Neural progenitor cell (in vitro differentiated cells): Measurements from ENCODE around the gene AATK. TPM values are rescaled to one million over a fixed set of nuclear protein-coding genes. Genes with fewer than 3 reads are reported as not detected.
"Not testable (repeated sequence)": the region's sequence is repeated elsewhere in the genome, so short reads cannot be mapped to it uniquely, and the experiment has no call there.

ENCODE experiments used
- DNase-seq: peaks from one replicate; pipeline ENCODE4 v3.0.0-alpha.2; 2016; ENCODE audit warnings: low spot score
- H2AFZ ChIP-seq: fragments of 200-600 bp; sonication (generic); replicated peaks from 2 replicates; pipeline ENCODE4 v1.6.1; 2016; ENCODE audit warnings: antibody characterized with exemption
- H3F3A ChIP-seq: fragments of 200-600 bp; sonication (generic); 2 replicates; pipeline ENCODE4 v1.6.1; 2016; ENCODE audit warnings: antibody characterized with exemption, low read depth
- H3K27ac ChIP-seq: fragments of 200-600 bp; sonication (generic); 2 replicates; pipeline ENCODE4 v1.5.1; 2016; ENCODE audit warnings: mild to moderate bottlenecking
- H3K27me3 ChIP-seq: fragments of 200-600 bp; sonication (generic); 2 replicates; pipeline ENCODE4 v1.6.1; 2016; ENCODE audit warnings: mild to moderate bottlenecking, moderate library complexity
- H3K36me3 ChIP-seq: fragments of 200-600 bp; sonication (generic); 2 replicates; pipeline ENCODE4 v1.5.1; 2016
- H3K4me1 ChIP-seq: fragments of 200-600 bp; sonication (generic); 2 replicates; pipeline ENCODE4 v1.6.1; 2016; ENCODE audit warnings: mixed run types
- H3K4me2 ChIP-seq: fragments of 200-600 bp; sonication (generic); 2 replicates; pipeline ENCODE4 v1.6.1; 2016
- H3K4me3 ChIP-seq: fragments of 200-600 bp; sonication (generic); 2 replicates; pipeline ENCODE4 v1.5.1; 2016
- H3K79me2 ChIP-seq: fragments of 200-600 bp; sonication (generic); 2 replicates; pipeline ENCODE4 v1.6.1; 2016; ENCODE audit warnings: low read depth
- H3K9ac ChIP-seq: fragments of 200-600 bp; sonication (generic); 2 replicates; pipeline ENCODE4 v1.6.1; 2016
- H3K9me3 ChIP-seq: fragments of 200-600 bp; sonication (generic); 2 replicates; pipeline ENCODE4 v1.5.1; 2016; ENCODE audit warnings: low read depth
- H4K20me1 ChIP-seq: fragments of 200-600 bp; sonication (generic); 2 replicates; pipeline ENCODE4 v1.6.1; 2016; ENCODE audit warnings: low read depth
- H3K27ac Mint-ChIP-seq: 3 replicates; pipeline ENCODE4 v1.8.0; 2021; ENCODE audit warnings: mixed read lengths
- H3K27me3 Mint-ChIP-seq: 2 replicates; pipeline ENCODE4 v1.8.0; 2022; ENCODE audit warnings: low read depth, mild to moderate bottlenecking, inconsistent platforms, moderate library complexity, mixed read lengths; ENCODE audit not compliant: insufficient read depth
- H3K36me3 Mint-ChIP-seq: 3 replicates; pipeline ENCODE4 v1.8.0; 2021; ENCODE audit warnings: mixed read lengths
- H3K4me1 Mint-ChIP-seq: 3 replicates; pipeline ENCODE4 v1.8.0; 2021; ENCODE audit warnings: mixed read lengths
- H3K4me3 Mint-ChIP-seq: 3 replicates; pipeline ENCODE4 v1.8.0; 2021; ENCODE audit warnings: mild to moderate bottlenecking, moderate library complexity, mixed read lengths
- H3K9me3 Mint-ChIP-seq: 3 replicates; pipeline ENCODE4 v1.8.0; 2020; ENCODE audit warnings: mixed read lengths
- EZH2 ChIP-seq: fragments of 200-600 bp; sonication (generic); IDR thresholded peaks from 2 replicates; pipeline ENCODE4 v1.6.1; 2017; ENCODE audit warnings: antibody characterized with exemption, mild to moderate bottlenecking, moderate library complexity
- EZH2phosphoT487 ChIP-seq: fragments of 200-600 bp; sonication (generic); IDR thresholded peaks from 2 replicates; pipeline ENCODE4 v1.6.1; 2017; ENCODE audit warnings: antibody characterized with exemption
- total RNA-seq: library from RNA; depleted of rRNA; stranded (reverse); fragments of >200 nt; gene quantifications from 2 replicates; pipeline ENCODE4 v1.2.3, GENCODE V29; 2015; ENCODE audit warnings: low replicate concordance
- TF ChIP-seq, protein P1 (sequence below): fragments of 200-600 bp; sonication (generic); IDR thresholded peaks from 2 replicates; pipeline ENCODE4 v1.5.1; 2017; ENCODE audit warnings: antibody characterized with exemption, mild to moderate bottlenecking

AATK gene
- total RNA-seq, 1 donor from 2014 or later: 0.32 TPM

DNA sequence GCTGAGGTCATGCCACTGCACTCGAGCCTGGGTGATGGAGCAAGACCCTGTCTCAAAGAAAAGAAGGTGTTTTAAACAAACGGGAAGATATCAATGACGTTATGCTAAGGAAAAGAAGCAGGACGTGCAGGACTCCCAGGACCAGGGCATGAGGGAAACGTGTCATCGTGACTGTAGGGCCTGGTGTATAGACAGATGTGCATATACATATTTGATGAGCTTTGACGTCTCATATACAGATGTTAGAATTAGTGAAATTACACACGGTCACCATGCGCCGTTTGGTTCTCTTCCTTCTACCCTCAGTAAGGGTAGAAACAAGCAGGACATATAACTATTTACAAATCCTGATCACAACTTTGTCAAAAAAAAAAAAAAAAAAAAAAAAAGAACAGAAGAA, 18.3 kb downstream of the AATK start:
- Histone ChIP-seq H3K27ac (no peak overlapping the region), H3K9ac (no peak overlapping the region), H3K4me1 (no peaks in the 10 kb centered on the region), H2AFZ (no peak overlapping the region), H3K36me3 (no peaks in the 10 kb centered on the region), H3F3A (no peaks in the 10 kb centered on the region), H3K4me2 (no peak overlapping the region), H3K27me3 (no peaks in the 10 kb centered on the region), H4K20me1 (no peaks in the 10 kb centered on the region), H3K4me3 (no peak overlapping the region), H3K9me3 (no peaks in the 10 kb centered on the region), H3K79me2 (no peaks in the 10 kb centered on the region)
- no peak overlapping the region for H3K4me3 Mint-ChIP-seq
- H3K27ac Mint-ChIP-seq: no peak overlapping the region
- H3K36me3 Mint-ChIP-seq: no peaks in the 10 kb centered on the region
- no peaks in the 10 kb centered on the region for H3K27me3 Mint-ChIP-seq
- no peak for TF ChIP-seq EZH2
- TF ChIP-seq EZH2phosphoT487: no peak
- TF ChIP-seq, protein P1, sequence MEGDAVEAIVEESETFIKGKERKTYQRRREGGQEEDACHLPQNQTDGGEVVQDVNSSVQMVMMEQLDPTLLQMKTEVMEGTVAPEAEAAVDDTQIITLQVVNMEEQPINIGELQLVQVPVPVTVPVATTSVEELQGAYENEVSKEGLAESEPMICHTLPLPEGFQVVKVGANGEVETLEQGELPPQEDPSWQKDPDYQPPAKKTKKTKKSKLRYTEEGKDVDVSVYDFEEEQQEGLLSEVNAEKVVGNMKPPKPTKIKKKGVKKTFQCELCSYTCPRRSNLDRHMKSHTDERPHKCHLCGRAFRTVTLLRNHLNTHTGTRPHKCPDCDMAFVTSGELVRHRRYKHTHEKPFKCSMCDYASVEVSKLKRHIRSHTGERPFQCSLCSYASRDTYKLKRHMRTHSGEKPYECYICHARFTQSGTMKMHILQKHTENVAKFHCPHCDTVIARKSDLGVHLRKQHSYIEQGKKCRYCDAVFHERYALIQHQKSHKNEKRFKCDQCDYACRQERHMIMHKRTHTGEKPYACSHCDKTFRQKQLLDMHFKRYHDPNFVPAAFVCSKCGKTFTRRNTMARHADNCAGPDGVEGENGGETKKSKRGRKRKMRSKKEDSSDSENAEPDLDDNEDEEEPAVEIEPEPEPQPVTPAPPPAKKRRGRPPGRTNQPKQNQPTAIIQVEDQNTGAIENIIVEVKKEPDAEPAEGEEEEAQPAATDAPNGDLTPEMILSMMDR: no peak
- H3K4me1 Mint-ChIP-seq: peaks cover 6% of the 10 kb centered on the region
- H3K9me3 Mint-ChIP-seq: no peaks in the 10 kb centered on the region
- DNase-seq: no peak

DNA sequence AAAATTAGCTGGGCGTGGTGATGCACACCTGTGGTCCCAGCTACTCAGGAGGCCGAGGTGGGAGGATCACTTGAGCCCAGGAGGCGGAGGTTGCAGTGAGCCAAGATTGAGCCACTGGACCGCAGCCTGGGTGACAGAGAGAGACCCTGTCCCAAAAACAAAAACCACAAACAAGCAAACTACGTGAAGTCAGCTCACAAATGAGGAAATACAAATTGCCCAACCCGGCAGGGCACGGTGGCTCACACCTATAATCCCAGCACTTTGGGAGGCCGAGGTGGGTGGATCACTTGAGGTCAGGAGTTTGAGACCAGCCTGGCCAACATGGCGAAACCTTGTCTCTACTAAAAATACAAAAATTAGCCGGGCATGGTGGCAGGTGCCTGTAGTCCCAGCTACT, 19.8 kb downstream of the AATK start:
- not testable (repeated sequence) for H3K4me3 ChIP-seq, H3K9ac ChIP-seq, H3K27ac ChIP-seq, H3K27me3 Mint-ChIP-seq, H3K9me3 ChIP-seq, H3K36me3 ChIP-seq, H3K79me2 ChIP-seq, DNase-seq, H4K20me1 ChIP-seq, H3K27ac Mint-ChIP-seq, H3K27me3 ChIP-seq, H3K4me2 ChIP-seq, H3K4me3 Mint-ChIP-seq, H3F3A ChIP-seq, H3K4me1 ChIP-seq, H2AFZ ChIP-seq, H3K4me1 Mint-ChIP-seq, H3K9me3 Mint-ChIP-seq, H3K36me3 Mint-ChIP-seq

DNA sequence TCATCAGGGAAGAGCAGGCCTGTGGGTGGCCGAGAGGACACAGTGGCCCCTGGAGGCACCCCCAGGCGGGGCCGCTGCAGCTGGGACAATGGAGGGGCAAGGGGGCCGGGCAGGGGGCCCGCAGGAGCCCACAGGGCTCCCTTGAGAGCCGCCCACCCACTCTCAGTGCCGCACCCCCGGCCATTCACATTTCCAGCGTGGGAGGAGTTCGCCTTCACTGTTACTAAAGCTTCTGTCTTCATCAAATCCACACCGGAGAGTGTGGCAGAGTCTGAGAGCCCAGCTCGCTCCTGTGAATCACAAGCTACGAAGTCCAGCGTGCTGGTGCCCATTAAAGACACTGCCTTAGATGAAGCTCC, 21.6 kb downstream of the AATK start:
- Mint-ChIP-seq H3K36me3 (no peaks in the 10 kb centered on the region), H3K4me1 (peaks cover 6% of the 10 kb centered on the region), H3K27me3 (no peaks in the 10 kb centered on the region), H3K9me3 (no peaks in the 10 kb centered on the region), H3K27ac (no peak overlapping the region), H3K4me3 (no peak overlapping the region)
- no peaks in the 10 kb centered on the region for H4K20me1 ChIP-seq
- H3K27me3 ChIP-seq: no peaks in the 10 kb centered on the region
- H3K4me1 ChIP-seq: no peaks in the 10 kb centered on the region
- no peak overlapping the region for H3K4me2 ChIP-seq
- H3K4me3 ChIP-seq: no peak overlapping the region
- H3K9me3 ChIP-seq: no peaks in the 10 kb centered on the region
- H3K9ac ChIP-seq: no peak overlapping the region
- H3K36me3 ChIP-seq: no peaks in the 10 kb centered on the region
- TF ChIP-seq, protein P1: no peak
- TF ChIP-seq EZH2 (no peak), EZH2phosphoT487 (no peak)
- no peak overlapping the region for H3K27ac ChIP-seq
- DNase-seq: no peak
- no peak overlapping the region for H2AFZ ChIP-seq
- H3K79me2 ChIP-seq: no peaks in the 10 kb centered on the region
- no peaks in the 10 kb centered on the region for H3F3A ChIP-seq

DNA sequence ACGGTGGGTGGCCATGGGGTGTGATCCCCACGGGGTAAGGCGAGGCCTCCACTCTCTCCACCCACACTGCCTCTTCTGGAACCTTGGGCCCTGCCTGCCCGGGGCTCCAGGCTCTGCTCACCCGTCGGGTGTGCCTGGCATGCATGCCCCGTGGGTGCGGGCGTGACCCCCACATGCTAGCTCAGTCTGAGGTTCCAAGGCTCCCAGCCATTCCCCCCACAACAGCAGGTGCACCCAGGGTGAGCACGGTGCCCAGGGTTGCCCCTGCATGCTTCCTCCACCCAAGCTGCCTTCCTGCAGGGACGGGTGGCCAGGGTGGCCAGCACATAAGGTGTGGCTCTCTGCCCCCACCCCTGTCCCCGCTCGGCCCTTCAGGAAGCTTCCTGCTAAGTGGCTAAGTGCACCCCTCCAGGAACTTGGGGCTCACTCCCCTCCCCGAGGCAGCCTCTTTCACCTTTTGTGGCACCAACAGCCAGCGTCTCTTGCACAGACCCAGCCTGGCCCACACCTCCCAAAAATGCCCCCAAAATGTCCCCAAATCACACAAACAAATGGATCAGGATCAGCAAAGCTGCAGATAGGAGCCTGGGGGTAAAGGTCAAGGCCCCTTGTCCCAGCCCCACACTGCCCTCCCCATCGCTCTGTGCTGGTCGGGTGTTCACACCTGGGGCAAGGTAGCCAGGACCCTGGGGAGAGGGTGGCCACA, 22.2 kb downstream of the AATK start:
- H3K36me3 ChIP-seq: no peaks in the 10 kb centered on the region
- TF ChIP-seq EZH2phosphoT487: no peak
- TF ChIP-seq, protein P1: no peak
- no peak for TF ChIP-seq EZH2
- Mint-ChIP-seq H3K4me3 (no peak overlapping the region), H3K36me3 (no peaks in the 10 kb centered on the region), H3K27me3 (peaks cover under 1% of the 10 kb centered on the region), H3K27ac (no peak overlapping the region), H3K9me3 (peaks cover under 1% of the 10 kb centered on the region), H3K4me1 (peaks cover 7% of the 10 kb centered on the region)
- H3K4me1 ChIP-seq: no peaks in the 10 kb centered on the region
- no peak for DNase-seq
- H3F3A ChIP-seq: peaks cover under 1% of the 10 kb centered on the region
- no peak overlapping the region for H3K4me2 ChIP-seq
- H3K79me2 ChIP-seq: no peaks in the 10 kb centered on the region
- no peak overlapping the region for H2AFZ ChIP-seq
- no peaks in the 10 kb centered on the region for H4K20me1 ChIP-seq
- H3K4me3 ChIP-seq: no peak overlapping the region
- H3K9me3 ChIP-seq: no peaks in the 10 kb centered on the region
- no peak overlapping the region for H3K27ac ChIP-seq
- H3K9ac ChIP-seq: no peak overlapping the region
- no peaks in the 10 kb centered on the region for H3K27me3 ChIP-seq
